Fibroblast of upper back skin (primary cell): ENCODE data around the gene ARID5B.

ENCODE experiments used
- DNase-seq: peaks from one replicate; pipeline ENCODE4 v3.0.0-alpha.2; 2013

The ARID5B gene

DNA sequence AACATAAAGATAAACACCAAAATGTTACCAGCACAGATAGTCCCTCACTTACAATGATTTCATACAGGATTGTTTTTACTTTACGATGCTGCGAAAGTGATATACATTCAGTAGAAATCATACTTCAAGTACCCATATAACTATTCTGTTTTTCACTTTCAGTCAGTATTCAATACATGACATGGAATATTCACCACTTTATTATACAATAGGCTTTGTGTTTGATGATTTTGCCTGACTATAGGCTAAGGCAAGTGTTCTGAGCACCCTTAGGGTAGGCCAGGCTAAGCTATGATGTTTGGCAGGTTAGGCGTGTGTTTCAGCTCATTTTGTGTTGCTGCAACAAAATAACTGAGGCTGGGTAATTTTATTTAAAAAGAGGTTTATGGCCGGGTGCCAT lies 212.2 kb downstream of the ARID5B start:
- no peak for DNase-seq

DNA sequence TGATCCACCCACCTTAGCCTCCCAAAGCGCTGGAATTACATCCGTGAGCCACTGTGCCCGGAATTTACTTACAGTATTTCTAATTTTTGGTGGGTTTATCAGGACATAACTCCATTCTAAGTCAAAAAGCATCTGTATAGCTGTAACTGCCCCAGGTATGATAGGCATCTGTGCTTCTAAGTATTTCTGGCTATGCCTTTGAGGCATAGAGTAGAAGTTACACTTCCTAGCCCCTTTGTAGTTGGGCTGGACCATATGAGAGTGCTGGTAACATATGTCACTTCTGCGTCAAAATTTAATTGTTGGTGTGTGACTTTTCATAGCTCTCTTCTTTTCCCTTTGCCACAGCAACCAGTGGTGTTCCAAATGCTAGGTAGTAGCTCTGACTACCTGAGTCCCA lies 213.8 kb downstream of the ARID5B start:
- no peak for DNase-seq

DNA sequence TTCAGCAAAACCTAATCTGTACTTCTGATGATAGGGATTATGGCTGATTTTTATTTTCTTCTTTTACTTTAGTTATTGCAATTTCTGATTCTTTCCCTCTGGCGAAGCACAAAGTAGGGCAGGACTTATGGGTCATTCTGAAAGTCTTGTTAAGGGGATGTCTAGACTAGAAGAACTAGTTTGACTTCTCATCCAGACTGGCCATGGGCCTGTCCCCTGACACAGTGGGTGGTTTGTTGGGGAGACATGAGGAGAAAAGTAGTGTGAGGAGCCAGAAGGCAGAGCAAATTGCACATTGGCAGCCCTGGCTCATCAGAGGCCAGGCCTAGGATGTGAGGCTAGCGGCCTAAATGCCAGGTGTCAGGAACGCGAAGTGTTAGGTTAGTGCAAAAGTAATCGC lies 214.3 kb downstream of the ARID5B start:
- no peak for DNase-seq

DNA sequence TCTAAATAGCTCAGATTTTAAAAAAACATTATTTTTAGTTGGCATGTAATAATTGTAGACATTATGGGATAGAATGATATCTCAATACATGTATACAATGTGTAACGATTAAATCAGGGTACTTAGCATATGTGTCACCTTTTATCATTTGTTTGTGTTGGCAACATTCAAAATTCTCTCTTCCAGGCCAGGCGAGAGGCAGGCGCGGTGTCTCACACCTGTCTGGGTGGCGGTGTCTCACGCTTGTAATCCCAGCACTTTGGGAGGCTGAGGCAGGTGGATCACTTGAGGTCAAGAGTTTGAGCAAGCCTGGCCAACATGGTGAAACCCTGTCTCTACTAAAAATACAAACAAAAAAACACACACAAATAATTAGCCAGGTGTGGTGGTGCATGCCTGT lies 215.4 kb downstream of the ARID5B start:
- no peak for DNase-seq

DNA sequence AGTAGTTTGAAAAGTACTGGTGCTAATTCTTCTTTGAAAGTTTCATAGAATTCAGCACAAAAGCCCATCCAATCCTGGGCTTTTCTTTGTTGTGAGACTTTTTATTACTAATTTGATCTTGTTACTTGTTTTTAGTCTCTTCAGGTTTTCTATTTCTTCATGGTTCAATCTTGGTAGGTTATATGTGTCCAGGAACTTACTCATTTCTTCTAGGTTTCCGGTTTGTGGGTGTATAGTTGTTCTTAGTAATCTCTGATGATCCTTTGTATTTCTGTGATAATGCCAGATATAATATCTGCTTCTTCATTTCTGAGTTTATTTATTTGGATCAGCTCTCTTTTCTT lies 219.7 kb downstream of the ARID5B start:
- no peak for DNase-seq

DNA sequence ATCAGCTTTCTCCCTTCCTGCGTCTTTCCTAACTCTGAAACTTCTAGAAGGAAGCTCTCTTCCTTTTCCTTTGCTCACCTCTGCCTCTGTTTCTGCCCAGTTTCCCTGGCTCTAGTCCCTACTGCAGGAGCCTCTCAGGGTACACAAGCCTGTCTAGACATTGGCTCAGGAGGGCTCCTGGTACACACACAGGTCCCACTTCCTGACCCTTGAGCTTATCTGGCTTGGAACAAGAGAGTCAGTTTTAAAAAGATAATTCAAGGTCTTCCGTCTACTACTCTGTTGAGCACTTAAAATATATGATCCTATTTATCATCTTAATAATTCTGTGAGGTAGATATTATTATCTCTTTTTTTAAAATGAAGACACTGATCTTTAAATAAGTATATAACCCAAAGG lies 226.5 kb downstream of the ARID5B start:
- DNase-seq: no peak

DNA sequence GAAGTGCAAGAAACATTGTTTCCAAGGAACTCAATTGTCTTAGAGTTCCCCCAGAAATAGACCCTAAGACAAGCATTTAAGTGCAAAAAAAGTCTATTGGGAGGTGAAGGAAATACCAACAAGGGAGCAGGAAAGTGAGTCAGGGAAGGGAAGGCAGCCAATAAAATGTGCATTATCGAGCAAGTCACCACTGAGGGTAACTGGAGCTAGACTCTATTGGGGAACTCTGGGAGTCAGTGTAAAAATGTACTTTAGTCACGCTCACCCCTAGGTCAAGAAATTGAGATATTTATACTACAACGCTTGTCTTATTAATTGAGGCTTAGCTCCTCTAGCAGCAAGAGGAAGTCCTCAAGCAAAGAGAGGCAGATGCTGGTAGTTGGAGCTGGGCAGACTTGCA lies 229.4 kb downstream of the ARID5B start:
- DNase-seq: peak; percentile 92

DNA sequence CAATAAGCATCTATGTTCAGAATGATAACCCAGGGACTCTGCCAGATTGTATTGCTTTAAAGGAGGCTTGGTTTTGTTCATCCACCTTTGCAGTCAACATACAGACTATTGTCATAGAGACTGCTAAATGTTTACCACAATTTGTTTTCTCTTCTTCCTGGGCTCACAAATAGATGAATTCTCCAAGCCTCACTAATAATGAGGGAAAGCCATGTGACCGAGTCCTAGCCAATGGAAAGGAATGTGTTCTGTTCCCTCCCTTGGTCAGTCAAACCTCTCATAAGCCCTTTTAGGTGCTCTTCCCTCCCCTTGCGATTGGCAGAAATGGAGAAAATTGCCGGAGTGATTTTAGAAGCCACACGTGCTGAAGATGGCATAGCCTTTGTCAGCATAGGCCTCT lies 230.2 kb downstream of the ARID5B start:
- DNase-seq: no peak

DNA sequence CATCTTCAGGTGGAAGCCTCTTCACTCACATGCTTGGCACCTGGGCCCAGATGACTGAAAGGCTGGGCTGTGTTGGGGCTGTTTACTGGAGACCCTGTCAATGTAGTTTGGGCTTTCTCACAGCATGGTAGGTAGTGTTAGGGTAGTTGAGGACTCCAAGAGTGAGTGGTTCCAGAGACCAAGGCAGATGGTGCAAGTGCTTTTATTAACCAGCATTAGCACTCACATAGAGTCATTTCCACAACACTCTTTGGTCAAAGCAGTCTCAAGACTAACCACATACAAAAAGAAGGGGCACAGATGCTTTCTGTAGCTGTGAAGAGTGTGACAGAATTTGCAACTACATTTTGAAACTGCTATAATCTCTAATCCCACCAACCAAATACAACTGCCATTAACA lies 232.1 kb downstream of the ARID5B start:
- DNase-seq: no peak

DNA sequence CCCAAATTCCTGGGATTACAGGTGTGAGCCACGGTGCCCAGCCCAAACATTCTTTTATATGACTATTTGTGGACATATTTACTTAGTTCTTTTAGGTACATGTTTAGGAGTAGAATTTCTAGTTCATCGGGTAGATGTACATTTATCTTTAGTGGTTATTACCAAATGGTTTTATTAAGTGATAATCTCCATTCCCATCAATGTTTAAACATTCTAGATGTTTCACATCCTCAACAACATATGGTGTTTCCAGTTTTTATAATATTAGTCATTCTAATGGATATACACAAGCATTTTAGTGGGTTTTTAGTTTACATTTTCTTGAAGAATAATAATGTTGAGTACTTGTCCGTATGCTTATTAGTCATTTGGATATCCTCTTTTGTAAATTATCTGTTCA lies 235.4 kb downstream of the ARID5B start:
- DNase-seq: peak; percentile 48
